ENCODE measurements around the gene MEF2A. TPM values are rescaled to one million over a fixed set of nuclear protein-coding genes. Genes with fewer than 3 reads are reported as not detected.

Gene MEF2A
- polyA plus RNA-seq, 3 donors, result 20.3 to 61.8 (median 33.5) TPM

DNA sequence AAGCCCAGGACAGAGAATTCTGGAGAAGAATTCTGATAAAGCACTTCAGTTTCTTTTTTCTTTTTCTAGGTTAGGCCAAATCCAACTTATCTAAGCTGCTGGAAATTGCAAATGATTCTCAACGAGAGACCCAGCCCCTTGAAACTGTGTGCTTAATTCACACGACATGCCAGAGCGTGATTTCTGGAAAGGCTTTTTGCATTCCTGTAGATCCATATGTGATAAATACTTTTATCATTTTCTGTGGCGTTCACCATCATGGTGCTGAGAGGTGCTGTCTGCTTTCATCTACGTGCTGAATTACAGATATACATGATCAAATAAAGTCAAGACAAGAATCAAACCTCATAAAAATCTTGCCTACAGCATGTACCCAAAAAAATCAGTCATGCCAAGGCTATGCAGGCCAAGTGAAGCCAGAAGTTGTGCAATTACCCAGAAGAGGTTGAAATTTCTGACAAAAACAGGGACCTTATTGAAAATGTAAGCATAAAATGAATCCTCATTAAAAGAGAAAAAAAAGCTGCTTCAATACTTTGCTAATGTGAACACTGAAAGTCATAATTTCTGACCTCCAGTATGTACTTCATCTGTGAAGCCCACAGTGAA lies 10.8 kb upstream of the MEF2A start:
- DNase-seq, result no peak
- Histone ChIP-seq H2AFZ (ENCODE audit: insufficient read depth, low read depth, low read length, poor library complexity, severe bottlenecking) (no peak overlapping the region), H3K4me2 (replicated peaks; ENCODE audit: extremely low read depth, low read length, poor library complexity, severe bottlenecking) (no peak overlapping the region), H3K9me3 (replicated peaks in 1 of 2; ENCODE audit: control insufficient read depth in 1 of 2, insufficient read depth in 1 of 2, low read length in 2 of 2) (no peaks in the 10 kb centered on the region), H4K20me1 (ENCODE audit: insufficient read depth, low read length) (no peaks in the 10 kb centered on the region), H3K36me3 (replicated peaks in 1 of 2; ENCODE audit: control insufficient read depth in 1 of 2, insufficient read depth in 2 of 2, low read length in 2 of 2) (no peaks in the 10 kb centered on the region), H3K79me2 (ENCODE audit: insufficient read depth, low read length) (no peaks in the 10 kb centered on the region), H3K4me1 (ENCODE audit: control insufficient read depth in 1 of 2, insufficient read depth in 2 of 2, low read length in 2 of 2) (no peaks in the 10 kb centered on the region), H3K27me3 (ENCODE audit: control insufficient read depth in 2 of 2, insufficient read depth in 2 of 2, low read length in 2 of 2) (no peaks in the 10 kb centered on the region), H3K9ac (ENCODE audit: insufficient read depth, low read length, poor library complexity, severe bottlenecking) (no peak overlapping the region), H3K4me3 (replicated peaks in 1 of 3; ENCODE audit: low read depth in 2 of 3, low read length in 3 of 3) (no peak overlapping the region), H3K27ac (ENCODE audit: low read depth in 1 of 2, low read length in 2 of 2) (no peak overlapping the region)
- Mint-ChIP-seq H3K36me3 (no peaks in the 10 kb centered on the region), H3K4me3 (no peak overlapping the region), H3K27ac (no peak overlapping the region), H3K27me3 (ENCODE audit: low read depth in 3 of 3) (peaks cover 0 to 7% (median 0%) of the 10 kb centered on the region in 3 donors), H3K9me3 (peaks cover 0 to 2% (median 0%) of the 10 kb centered on the region in 7 donors), H3K4me1 (peaks cover 8% of the 10 kb centered on the region)
- intact Hi-C loops (cut with micrococcal nuclease), result no loop called here
- TF ChIP-seq CTCF (IDR thresholded peaks at IDR 0.05), result no peak
- WGBS (ENCODE audit: insufficient coverage), result 100% methylated on average over 1 of the region's 5 CpGs

GRCh38 chr15:99556011-99556410 lies 9.8 kb upstream of the MEF2A start:
- Histone ChIP-seq H3K4me3 (replicated peaks in 1 of 3; ENCODE audit: low read depth in 2 of 3, low read length in 3 of 3) (no peak overlapping the region), H3K27me3 (ENCODE audit: control insufficient read depth in 2 of 2, insufficient read depth in 2 of 2, low read length in 2 of 2) (no peaks in the 10 kb centered on the region), H4K20me1 (ENCODE audit: insufficient read depth, low read length) (no peaks in the 10 kb centered on the region), H3K79me2 (ENCODE audit: insufficient read depth, low read length) (no peaks in the 10 kb centered on the region), H3K4me2 (replicated peaks; ENCODE audit: extremely low read depth, low read length, poor library complexity, severe bottlenecking) (no peak overlapping the region), H3K9ac (ENCODE audit: insufficient read depth, low read length, poor library complexity, severe bottlenecking) (no peak overlapping the region), H3K9me3 (replicated peaks in 1 of 2; ENCODE audit: control insufficient read depth in 1 of 2, insufficient read depth in 1 of 2, low read length in 2 of 2) (no peaks in the 10 kb centered on the region), H3K27ac (ENCODE audit: low read depth in 1 of 2, low read length in 2 of 2) (no peak overlapping the region), H2AFZ (ENCODE audit: insufficient read depth, low read depth, low read length, poor library complexity, severe bottlenecking) (no peak overlapping the region), H3K36me3 (replicated peaks in 1 of 2; ENCODE audit: control insufficient read depth in 1 of 2, insufficient read depth in 2 of 2, low read length in 2 of 2) (no peaks in the 10 kb centered on the region), H3K4me1 (ENCODE audit: control insufficient read depth in 1 of 2, insufficient read depth in 2 of 2, low read length in 2 of 2) (no peaks in the 10 kb centered on the region)
- peak overlapping the region in 1 of 7 donors; percentile 49 for H3K27ac Mint-ChIP-seq
- no peak overlapping the region for H3K4me3 Mint-ChIP-seq
- DNase-seq, result no peak
- TF ChIP-seq CTCF (IDR thresholded peaks at IDR 0.05), result no peak
- peaks cover 8% of the 10 kb centered on the region for H3K4me1 Mint-ChIP-seq
- peaks cover 0 to 2% (median 0%) of the 10 kb centered on the region in 7 donors for H3K9me3 Mint-ChIP-seq
- no peaks in the 10 kb centered on the region for H3K36me3 Mint-ChIP-seq
- peaks cover 0 to 7% (median 3%) of the 10 kb centered on the region in 3 donors for H3K27me3 Mint-ChIP-seq (ENCODE audit: low read depth in 3 of 3)
- 43% methylated on average over 1 of the region's 5 CpGs for WGBS (ENCODE audit: insufficient coverage)
- intact Hi-C loops (cut with micrococcal nuclease), result no loop called here
